ENCODE results near the gene POMGNT2.
A peak's percentile ranks its signal among the peaks of the same experiment; 100 is the strongest.
"Not testable (repeated sequence)": the region's sequence is repeated elsewhere in the genome, so short reads cannot be mapped to it uniquely, and the experiment has no call there.

POMGNT2 gene

DNA sequence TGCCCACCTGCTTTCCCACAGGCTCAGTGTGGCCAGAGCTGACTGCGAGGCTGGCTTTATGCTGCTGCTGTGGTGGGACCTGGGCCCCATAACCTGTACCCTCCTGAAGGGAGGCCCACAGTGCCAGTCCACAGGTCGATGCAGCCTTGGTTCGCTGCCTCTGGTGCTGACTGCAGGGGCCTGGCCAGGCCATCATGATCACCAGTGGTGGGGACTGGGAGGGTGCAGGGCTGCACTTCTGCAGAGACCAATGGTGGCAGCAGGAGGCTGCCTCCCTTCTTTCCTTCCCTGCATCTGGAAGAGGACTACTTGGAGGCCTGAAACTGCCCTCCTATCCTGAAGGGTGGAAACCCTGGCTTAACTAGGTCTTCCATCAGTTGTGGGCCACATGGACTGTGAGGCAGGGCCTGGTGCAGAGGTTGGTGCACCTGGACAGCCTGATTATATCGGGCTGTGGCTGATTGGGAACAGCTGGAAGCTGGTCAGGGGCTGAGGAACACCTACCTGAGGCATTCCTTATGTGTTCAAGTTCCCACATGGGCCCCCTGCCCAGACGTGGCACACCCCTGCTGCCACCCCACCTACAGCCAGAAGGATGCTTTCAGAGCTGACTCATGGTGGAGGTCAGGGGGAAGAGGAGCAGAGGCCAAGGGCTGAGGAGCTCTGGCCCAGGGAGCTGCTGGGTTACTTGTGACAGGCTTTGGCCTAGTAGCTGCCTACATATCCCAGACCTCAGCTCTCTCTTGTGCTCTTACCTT, 29.8 kb downstream of the POMGNT2 start:
- no peak for DNase-seq

DNA sequence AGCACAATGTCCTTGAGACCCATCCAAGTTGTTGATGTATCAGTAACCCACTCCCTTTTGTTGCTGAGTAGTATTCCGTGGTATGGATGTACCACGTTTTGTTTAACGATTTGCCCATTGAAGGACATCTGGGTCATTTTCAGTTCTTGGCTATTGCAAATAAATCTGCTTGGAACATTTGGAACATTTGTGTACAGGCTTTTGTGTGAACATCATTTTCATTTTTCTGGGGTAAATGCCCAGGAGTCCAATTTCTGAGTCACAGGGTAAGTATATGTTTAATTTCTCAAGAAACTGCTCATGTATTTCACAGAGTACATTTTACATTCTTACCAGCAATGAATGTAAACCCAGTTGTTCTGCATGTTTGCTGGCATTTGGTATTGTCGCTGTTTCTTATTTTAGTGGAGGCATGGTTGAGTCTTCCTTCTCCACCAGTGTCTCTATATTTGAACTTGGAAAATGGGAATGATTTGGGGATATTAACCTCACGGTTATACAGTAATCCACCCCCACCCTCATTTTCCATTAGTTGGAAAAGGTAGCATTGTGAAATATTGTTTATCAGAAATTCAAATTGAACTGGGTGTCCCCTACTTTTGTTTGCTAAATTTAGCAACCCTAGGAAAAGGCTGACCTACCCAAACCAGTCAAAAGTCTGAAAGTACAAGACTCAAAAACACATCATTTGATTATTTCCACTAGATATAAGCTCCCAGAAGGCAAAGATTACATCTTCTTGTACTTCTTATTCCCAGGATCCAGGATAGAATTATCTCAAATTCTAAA, 30.8 kb downstream of the POMGNT2 start:
- DNase-seq = no peak

DNA sequence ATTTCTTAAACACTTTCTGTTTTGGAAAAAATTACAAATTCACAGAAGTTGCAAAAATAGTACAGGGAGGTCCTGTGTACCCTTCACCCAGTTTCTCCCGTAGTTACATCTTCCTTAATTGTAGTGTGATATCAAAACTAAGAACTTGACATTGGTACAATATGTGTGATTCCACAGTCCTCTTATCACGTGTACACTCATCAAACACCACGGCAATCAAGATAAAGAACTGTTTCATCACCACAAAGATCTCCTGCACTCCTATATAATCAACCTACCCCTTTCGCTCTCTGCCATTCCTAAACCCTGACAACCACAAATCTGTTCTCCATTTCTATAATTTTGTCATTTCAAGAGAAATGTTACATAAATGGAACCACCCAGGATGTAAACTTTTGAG, 31.4 kb downstream of the POMGNT2 start:
- DNase-seq = no peak

DNA sequence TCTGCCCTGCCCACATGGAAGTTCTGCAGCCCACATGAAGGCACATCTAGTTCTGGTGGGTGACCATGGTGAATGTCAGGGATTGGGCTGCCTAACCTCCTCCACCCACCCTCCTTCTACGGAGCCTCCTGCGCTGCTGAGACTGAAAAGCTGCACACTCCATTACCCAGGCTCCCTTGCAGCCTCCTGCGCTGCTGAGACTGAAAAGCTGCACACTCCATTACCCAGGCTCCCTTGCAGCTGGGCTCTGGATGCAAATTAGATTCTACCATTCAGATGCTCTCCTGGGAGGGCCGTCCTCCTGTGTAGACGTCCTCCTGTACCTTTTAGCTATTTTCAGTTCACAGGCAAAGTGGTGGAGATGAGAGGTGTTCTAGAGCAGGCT, 32.1 kb downstream of the POMGNT2 start:
- DNase-seq = no peak

DNA sequence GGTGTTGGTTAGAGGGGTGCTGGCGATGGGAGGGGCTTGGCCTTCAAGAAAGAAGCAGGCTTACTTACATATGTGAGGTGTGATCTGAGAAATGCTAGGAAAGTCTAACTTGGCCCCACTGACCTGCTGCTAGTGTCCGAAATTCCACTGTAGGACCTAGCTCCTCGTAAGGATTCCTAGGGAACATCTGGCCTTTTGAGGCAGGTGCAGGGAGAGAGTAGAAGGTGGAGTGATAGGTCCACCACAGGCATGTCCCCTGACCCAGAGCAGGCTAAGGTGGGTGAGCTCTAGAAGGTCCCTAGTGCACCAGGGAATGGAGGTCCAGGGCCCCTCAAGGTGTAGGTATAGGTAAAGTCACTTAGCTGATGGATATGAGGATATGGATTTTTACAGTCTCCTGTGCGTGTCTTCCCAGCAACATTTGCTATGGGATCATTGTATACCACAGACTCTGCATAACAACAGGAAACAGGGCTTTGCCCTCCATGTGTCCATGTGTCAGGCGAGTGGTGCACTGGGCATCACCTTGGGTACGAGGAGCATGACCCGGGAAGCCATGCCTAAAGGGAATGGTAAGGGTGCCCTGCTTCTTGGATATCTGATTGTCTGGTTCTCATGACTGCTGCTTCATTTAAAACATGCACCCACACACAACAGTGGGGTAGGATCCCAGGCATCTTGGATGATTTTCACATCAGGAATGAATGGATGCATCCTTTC, 32.6 kb downstream of the POMGNT2 start:
- no peak for DNase-seq

DNA sequence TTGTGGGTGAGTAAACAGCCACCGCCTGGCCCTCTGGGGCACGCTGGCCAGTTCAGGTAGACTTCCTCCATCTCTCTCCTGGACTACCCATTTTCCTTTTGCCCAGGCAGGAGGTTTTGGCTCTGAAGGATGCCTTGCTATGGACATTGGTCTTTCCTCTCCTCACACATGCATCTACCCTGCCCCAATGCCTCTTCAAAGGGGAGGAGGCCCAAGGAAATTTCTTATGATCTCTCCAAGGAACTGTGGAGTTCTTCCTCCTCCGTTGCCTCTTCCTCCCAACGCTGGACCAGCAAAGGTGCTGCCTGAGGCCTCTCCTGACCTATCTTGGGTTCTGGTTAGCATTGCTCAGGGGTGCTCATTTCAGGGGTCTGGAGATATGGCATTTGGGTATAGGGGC, 33.5 kb downstream of the POMGNT2 start:
- no peak for DNase-seq

DNA sequence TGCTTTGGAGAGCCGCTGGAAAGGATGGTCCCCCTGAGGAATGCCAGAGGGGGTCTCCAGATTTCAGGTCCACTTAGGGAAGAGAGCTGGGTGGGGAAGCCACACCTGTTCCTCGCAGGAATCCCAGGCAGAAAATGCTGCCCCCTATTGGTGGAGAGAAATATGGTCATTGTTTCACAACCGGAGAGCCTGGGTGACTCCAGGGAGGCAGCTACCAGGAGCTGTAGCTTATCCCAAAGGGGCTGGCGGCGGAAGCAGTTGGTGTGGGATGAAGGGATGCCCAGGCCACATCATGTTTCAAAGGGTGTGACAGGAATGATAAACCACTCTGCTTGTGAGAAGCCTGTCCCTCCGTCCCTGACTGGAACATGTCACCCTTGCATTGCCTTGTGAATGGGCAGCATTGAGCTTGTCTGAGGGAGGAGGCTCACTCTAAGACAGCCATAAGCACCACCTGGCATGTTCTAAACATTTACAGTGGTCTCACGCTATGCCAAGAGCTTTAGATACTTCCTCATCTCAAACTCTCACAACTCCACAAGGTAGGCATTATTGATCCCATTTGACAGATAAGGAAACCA, 34.5 kb downstream of the POMGNT2 start:
- DNase-seq = peak; percentile 50

DNA sequence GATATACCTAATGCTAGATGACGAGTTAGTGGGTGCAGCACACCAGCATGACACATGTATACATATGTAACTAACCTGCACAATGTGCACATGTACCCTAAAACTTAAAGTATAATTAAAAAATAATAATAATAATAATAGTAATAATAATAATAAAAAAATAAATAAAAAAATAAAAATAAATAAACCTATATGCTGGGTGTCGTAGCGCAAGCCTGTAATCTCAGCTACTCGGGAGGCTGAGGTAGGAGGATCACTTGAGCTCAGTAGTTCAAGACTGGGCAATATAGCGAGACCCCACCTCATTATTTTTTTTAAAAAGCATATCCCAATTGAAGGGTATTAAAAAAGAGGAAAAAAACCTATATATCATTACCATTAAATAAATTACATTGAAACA, 35.2 kb downstream of the POMGNT2 start:
- DNase-seq = not testable (repeated sequence)

DNA sequence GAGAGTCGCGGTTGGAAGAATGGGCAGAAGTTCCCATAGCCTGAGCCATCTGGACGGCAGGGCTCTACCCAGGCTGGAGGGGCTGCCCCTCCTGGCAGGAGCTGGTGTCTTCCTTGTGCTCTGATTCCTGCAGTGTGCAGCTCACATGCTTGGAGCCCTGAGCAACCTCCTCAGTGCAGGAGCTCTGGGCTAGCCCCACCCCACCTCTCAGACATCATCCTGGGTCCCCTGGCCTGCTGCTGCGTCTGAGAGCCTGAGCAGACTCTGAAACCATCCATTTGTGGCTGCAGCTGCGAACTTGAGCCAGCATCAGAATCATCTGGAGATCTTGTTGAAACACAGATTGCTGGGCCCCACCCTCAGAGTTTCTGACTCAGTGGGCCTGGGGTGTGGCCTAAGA, 42.8 kb downstream of the POMGNT2 start:
- DNase-seq = no peak

DNA sequence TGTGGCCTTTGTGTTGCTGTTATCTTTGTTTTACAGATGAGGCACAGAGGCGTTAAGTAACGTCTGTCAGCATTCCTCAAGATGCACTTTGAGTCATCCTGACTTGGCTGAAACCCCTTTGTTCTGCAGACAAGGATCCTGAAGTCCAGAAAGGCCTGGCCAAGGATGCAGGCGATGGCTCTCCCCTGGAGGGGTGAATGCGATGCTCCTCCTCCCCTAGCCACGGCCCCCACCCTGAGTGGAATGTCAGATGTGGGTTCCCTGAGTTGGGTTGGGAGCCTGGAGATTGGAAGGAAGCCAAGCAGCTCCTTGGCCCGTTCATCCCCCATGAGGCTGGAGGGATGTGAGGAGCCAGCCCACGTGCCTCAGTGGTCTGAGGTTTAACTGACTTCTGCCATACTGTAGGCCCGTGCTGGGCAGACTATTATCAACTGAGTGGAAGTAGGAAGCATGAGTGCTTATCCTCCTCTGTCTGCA, 43.3 kb downstream of the POMGNT2 start:
- DNase-seq = no peak

DNA sequence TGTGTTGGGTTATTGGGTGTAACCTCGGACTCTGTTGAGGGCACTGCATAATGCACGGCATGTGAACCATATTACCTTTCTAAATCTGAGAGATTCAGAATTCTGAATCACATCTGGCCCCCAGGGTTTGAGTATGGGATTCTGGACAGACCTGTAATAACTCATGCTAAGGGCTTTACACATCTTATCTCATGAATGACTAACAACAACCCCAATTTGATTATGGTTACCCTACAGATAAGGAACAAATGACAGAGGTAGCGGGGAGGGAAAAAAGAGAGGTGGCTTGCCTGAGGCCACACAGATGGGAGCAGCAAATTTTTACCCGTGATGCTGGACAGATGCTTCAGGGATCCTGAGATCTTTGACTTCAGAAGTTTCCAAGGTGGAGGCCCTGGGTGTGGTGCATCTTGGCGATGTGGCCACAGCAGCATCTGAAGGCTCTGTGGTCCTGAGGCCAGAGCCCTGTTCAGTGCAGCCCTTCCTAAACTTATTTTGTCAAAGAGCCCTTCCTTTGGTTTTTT, 43.8 kb downstream of the POMGNT2 start:
- no peak for DNase-seq

DNA sequence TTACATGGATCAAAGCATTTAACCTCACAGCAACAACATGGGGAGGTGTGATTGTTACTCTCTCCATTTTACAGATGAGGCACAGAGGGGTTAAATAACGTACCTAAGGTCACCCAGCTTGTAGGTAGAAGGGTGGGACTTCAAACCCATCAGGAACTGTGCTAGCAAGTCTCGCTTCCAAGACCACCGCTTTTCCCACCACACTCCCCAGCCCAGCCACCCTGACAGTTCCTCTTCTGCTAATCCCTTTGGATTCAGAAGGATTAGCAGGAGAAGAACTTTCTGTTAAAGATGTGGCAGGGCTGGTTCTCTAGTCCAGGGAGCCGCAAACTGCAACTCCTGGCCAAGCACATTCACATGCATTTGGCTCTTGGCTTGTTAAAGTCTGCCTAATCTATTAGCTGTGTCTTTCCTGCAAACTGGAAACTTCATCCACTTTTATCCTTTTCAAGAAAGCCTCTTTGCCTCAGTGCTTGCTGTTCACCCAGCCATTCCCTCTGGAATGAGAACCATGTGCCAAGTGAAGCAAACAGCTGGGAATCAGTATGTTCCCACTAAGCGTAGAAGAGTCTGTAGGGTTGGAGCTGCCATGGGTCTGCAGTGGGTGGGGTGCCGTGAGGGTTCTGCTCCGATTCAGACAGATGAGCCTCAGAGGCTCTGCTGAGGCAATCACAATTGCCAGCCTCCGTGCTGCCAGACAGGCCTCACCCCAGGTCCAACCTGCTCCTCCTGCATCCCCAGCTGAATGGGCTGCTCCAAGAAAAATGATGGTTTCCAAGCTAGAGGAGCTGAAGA, 44.6 kb downstream of the POMGNT2 start:
- DNase-seq = no peak

DNA sequence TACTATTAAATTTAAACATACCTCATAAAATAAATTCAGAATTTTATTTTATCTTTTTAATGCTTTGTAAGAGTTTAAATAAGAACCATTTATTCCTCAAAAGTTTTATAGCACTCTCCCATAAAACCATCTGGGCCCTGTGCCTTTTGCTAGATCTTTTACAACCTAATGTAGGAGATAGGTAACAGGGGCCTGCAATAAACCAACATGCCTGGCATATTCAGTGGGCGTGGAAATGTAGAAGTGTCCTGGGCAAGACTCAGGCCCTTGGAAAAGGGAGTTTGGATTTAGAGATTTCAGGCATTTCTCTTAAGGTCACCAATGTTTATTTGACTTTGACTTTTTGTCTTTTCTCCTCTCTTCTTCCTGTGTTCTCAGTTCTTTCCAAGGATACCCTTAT, 46.4 kb downstream of the POMGNT2 start:
- DNase-seq = no peak

DNA sequence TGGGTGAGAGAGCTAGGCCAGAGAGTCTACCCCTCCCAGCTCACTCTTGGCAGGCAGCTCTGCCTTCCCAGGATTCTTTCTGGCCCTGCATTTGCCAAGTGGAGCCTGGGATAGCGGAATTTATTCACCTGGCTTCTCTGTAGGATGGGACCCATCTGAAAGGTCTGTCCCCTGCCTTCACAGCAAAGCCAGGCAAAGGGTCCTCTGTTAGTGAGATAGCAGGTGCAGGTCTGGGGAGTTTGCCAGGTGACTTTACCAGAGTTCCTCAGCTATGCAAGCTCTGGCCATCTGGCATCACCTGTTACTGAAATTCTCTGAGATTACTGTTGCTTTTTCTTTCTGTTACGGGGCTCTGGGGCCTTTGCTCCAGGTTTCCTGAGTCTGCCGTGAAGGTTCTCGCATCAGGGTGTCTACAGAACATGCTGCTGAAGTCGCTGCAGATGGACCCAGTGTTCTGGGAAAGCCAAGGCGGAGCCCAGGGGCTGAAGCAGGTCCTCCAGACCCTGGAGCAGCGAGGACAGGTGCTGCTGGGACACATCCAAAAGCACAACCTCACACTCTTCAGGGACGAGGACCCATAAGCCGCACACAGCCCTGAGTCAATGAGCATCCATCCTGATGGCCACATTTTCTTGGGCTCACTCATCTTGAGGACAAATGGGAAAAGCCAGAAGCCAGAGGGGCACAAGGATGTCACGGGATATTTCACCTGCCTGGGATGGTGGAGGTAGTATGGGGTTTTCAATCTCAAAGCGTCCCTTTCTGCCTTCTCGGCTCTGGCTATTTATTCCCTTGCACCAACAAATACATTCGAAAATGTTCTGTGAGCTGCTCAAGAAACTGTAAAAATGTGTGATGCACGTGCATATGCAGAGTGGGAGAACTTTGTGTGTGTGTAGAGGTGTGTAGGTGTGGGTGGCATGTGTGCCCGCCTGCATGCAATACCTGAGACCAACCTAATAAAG, 49.8 kb downstream of the POMGNT2 start:
- DNase-seq = no peak

DNA sequence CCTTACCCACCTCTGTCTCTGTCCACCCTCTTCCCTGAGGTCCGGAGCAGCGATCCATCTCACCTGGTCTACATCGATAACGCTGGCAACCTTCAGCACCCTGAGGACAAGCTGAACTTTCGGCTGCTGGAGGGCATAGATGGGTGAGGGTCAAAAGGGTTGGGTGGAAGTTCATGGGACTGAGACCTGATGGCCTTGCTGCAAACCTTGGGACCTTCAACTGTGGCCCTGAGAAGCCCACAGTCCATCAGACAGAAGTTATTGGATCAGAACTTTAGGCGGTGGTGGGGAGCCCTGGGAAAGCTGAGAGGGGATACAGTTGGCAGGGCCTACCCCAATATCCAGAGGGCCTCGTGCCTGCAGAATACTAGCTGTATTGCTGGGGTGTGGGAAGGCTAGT, 50.5 kb downstream of the POMGNT2 start:
- DNase-seq = no peak

DNA sequence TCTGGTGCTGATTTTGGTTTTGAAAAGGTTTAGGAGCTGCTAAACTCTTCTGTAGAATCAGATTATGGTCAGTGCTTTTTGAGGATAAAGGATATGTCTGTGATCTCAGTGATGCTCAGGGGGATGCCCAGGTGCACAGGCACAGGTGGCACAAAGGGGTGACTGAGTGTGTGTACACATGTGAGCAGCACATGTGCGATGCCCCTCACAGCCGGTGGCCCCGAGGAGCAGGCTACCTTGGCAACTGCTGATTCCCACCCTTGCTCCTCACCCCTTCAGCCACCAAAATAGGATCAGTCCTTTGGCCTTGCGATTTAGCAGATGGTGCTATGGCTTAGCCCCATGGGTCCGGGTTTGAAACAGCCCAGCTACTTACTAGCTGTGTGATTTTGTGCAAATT, 51.1 kb downstream of the POMGNT2 start:
- no peak for DNase-seq

DNA sequence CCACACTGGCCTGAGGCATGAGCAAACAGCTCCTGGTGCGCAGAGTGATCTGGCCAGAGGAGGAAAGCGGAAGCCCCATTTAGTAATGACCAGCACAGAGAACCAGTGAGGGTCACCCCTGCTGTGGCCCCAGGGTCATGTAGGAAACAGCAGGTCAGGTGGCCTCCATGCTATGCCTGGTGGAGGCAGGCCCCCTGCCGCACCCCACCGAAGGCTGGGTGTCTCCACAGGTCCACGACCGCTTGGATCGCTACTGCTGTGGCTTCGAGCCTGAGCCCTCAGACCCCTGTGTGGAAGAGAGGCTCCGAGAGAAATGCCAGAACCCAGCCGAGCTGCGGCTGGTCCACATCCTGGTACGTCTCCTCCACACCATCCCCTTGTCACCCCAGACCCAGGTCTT, 52.6 kb downstream of the POMGNT2 start:
- no peak for DNase-seq

DNA sequence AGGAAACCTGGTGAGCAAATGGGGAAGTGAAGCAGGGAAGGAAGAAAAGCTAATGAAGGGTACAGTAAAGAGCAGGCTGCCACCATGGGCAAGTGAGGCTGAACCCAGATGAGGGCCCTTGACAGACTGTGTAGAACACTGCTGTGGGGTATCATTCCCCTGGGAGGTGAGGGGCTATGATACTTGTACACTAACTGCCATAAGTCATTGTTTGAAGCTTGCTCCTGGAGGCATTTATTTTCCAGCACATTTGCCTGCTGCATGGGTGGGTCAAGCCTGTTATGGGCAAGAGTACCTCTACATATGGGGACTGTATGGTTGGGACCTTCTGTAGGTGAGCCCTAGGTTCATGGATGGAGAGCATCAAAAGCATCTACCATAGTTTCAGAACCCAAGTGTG, 57.4 kb downstream of the POMGNT2 start:
- no peak for DNase-seq

DNA sequence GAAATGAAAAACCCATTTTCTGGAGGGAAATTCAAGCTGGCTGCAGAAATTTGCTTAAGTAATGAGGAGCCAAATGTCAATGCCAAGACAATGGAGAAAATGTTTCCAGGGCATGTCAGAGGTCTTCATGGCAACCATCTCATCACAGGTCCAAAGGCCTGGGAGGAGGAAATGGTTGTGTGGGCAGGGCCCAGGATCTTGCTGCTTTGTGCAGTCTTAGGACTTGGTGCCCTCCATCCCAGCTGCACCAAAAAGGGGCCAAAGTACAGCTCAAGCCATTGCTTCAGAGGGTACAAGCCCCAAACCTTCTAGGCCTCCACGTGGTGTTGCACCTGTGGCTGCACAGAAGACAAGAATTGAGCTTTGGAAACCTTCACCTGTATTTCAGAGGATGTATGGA, 59.3 kb downstream of the POMGNT2 start:
- DNase-seq = no peak

DNA sequence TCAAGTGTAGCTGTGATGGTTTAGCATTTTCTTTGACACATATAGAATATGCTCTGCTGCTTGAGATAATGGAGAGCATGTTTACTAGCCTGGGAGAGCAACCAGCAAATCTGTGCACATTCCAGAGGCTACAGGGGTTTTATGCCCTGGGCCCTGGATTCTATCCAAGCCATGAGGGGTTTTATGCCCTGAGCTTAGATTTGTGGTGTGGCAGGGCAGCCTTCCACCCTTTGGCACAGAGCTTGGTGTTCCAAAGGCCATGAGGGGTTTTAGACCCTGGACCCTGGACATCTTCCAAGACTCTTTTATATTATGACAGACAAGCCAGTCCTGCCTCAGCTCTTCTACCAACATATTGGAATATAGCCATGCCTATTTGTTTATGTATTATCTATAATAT, 60.8 kb downstream of the POMGNT2 start:
- not testable (repeated sequence) for DNase-seq

DNA sequence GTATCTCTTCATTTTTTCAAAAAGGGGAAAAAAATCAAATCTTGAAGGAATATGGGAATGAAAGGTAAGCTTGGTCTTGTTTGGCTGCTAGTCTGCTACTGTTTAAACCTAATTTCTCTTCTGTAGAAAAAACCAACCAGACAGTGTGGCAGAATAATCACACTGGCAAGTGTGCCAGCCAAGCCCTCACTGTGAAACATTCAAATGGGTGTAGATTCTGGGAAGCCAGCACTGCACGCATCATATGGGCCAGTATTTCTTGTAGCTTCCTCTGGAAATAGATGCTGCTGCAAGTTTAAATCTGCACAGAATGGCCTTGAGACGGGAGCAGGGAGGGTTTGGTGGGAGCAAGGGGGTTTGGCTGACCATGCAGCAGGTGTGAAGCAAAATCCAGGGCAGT, 62.1 kb downstream of the POMGNT2 start:
- no peak for DNase-seq

Data from CD4-positive, alpha-beta T cell treated with Interleukin-21 for 1 hour (primary cell).